NT2/D1 (cell line): Measurements from ENCODE around the gene SORL1.

Experiments used
- SUZ12 ChIP-seq: IDR thresholded peaks from 2 replicates; pipeline ENCODE4 v1.6.1; 2011; ENCODE audit not compliant: insufficient read length, insufficient read depth; ENCODE audit errors: extremely low read depth
- ZNF274 ChIP-seq: IDR thresholded peaks from 2 replicates; pipeline ENCODE4 v1.6.1; 2011; ENCODE audit warnings: mild to moderate bottlenecking, low read depth, low read length

DNA sequence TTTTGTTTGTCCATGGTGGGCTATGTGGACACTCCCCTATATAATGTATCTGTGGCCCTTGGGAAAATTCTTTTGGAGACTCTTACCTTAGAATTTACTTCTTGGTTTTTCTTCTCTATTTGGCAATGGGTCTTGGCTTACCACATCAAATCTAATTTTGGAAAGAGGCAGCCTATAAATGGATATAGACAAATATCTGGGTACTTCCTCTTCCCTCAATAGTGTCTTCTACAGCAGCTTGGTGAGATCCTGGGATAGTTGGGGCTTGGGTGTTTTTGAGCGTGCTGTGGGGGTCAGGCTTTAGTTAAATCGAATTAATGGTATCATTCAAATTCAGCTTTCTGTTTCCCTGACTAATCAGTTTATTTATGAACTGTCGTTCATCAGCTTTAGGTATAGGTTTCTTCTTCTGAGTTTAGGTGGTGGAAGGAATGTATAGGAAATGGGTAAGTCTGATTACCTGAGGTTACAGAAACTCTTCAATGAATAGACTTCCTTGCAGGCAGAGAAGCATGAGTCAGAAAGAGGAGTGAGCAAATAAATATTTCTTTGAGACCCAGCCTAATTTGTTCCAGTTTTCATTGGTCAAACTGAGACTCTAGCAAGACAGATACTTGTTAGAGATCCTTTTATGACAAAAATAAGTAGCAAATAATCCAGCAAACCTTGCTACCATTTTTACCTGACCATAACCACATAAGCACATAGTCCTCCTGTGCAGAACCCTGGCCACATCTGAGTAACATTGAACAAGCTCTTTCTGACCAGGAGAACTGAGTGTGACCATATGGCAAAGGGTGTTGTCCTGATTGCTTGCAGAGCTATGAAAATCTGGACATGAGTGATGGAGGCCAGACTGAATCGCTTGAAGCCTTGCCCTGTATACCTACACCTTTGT, 69.3 kb downstream of the SORL1 start:
- TF ChIP-seq SUZ12 (no peak), ZNF274 (no peak)
